DOHH2 (cell line): Measurements from ENCODE around the gene ATP6V1G1.

Experiments
- CTCF ChIP-seq: fragments of 200-600 bp; sonication (generic); IDR thresholded peaks from one replicate; pipeline ENCODE4 v1.5.1; 2014; ENCODE audit warnings: antibody characterized with exemption, mild to moderate bottlenecking, low read depth, low read length; ENCODE audit not compliant: poor library complexity, severe bottlenecking
- EZH2phosphoT487 ChIP-seq: fragments of 200-600 bp; sonication (generic); IDR thresholded peaks from 2 replicates; pipeline ENCODE4 v1.6.1; 2017; ENCODE audit warnings: borderline replicate concordance, mild to moderate bottlenecking, antibody characterized with exemption, low read length, moderate library complexity, mixed read lengths

- TF ChIP-seq EZH2phosphoT487 (no peak), CTCF (no peak)
Observed at GRCh38 chr9:114624677-114625076, 37.1 kb downstream of the ATP6V1G1 start.
